ENCODE measurements around the gene PUS3.
"Not testable (repeated sequence)": the region's sequence is repeated elsewhere in the genome, so short reads cannot be mapped to it uniquely, and the experiment has no call there.

DNA sequence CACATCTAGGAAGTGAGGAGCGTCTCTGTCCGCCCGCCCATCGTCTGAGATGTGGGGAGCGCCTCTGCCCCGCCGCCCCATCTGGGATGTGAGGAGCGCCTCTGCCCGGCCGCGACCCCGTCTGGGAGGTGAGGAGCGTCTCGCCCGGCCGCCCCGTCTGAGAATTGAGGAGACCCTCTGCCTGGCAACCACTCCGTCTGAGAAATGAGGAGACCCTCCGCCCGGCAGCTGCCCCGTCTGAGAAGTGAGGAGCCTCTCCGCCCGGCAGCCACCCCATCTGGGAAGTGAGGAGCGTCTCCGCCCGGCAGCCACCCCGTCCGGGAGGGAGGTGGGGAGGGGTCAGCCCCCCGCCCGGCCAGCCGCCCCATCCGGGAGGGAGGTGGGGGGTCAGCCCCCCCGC, 40.2 kb downstream of the PUS3 start:
- TF ChIP-seq, protein P1, sequence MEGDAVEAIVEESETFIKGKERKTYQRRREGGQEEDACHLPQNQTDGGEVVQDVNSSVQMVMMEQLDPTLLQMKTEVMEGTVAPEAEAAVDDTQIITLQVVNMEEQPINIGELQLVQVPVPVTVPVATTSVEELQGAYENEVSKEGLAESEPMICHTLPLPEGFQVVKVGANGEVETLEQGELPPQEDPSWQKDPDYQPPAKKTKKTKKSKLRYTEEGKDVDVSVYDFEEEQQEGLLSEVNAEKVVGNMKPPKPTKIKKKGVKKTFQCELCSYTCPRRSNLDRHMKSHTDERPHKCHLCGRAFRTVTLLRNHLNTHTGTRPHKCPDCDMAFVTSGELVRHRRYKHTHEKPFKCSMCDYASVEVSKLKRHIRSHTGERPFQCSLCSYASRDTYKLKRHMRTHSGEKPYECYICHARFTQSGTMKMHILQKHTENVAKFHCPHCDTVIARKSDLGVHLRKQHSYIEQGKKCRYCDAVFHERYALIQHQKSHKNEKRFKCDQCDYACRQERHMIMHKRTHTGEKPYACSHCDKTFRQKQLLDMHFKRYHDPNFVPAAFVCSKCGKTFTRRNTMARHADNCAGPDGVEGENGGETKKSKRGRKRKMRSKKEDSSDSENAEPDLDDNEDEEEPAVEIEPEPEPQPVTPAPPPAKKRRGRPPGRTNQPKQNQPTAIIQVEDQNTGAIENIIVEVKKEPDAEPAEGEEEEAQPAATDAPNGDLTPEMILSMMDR (IDR thresholded peaks at IDR 0.05; ENCODE audit: low read depth, low read length) = not testable (repeated sequence)
- TF ChIP-seq, protein P2, sequence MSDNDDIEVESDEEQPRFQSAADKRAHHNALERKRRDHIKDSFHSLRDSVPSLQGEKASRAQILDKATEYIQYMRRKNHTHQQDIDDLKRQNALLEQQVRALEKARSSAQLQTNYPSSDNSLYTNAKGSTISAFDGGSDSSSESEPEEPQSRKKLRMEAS (IDR thresholded peaks at IDR 0.05; ENCODE audit: low read depth, low read length) = not testable (repeated sequence)

All from NB4 (cell line).